ENCODE data around the gene IREB2. TPM values are rescaled to one million over a fixed set of nuclear protein-coding genes. Genes with fewer than 3 reads are reported as not detected.
A peak's percentile ranks its signal among the peaks of the same experiment; 100 is the strongest.

The IREB2 gene
- total and polyA plus RNA-seq, 9 donors, result 15.2 to 54.5 (median 44.8) TPM

DNA sequence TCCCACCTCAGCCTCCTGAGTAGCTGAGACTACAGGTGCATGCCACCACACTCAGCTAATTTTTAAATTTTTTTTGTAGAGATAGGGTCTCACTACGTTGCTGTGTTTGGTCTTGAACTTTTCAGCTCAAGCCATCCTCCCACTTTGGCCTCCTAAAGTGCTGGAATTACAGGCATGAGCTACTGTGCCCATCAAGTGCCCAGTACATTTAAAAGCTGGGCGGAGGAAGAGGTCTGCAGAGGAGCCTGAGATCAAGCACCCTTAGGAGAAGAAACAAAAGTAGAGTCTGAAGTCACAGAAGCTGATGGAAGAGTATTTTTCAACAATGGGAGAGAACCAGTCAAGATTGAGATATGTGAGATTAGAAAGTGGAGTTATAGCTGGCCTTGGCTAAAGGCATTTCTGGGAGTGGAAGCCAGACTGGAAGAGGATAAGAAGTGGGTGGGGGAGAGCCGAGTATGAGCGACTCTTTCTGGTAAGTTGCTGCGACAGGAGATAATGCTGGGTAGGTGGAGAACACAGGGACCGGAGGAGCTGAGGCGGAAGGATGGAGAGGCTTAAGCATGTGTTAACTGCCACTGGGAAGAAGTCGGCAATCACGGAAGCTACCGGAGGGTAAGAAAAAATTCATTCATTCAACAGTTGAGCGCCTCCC, 782 bp upstream of the IREB2 start:
- 9 to 11% (median 10%) methylated on average over 11 of the region's 11 CpGs for WGBS, 3 donors
- no peaks in the 10 kb centered on the region for H3K27me3 ChIP-seq
- no peaks in the 10 kb centered on the region for H3K36me3 ChIP-seq
- peak overlapping the region; percentile 36 to 71 for H3K27ac ChIP-seq
- no peaks in the 10 kb centered on the region for H3K9me3 ChIP-seq
- intact Hi-C loops (cut with DNase I), result no loop called here
- H3K4me1 ChIP-seq (ENCODE audit: insufficient read depth), result peaks cover 4% of the 10 kb centered on the region
- TF ChIP-seq POLR2A (IDR thresholded peaks at IDR 0.05), result no peak
- TF ChIP-seq, protein P1, sequence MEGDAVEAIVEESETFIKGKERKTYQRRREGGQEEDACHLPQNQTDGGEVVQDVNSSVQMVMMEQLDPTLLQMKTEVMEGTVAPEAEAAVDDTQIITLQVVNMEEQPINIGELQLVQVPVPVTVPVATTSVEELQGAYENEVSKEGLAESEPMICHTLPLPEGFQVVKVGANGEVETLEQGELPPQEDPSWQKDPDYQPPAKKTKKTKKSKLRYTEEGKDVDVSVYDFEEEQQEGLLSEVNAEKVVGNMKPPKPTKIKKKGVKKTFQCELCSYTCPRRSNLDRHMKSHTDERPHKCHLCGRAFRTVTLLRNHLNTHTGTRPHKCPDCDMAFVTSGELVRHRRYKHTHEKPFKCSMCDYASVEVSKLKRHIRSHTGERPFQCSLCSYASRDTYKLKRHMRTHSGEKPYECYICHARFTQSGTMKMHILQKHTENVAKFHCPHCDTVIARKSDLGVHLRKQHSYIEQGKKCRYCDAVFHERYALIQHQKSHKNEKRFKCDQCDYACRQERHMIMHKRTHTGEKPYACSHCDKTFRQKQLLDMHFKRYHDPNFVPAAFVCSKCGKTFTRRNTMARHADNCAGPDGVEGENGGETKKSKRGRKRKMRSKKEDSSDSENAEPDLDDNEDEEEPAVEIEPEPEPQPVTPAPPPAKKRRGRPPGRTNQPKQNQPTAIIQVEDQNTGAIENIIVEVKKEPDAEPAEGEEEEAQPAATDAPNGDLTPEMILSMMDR (IDR thresholded peaks at IDR 0.05), result no peak
- no peak for TF ChIP-seq EP300 (IDR thresholded peaks at IDR 0.05)
- DNase-seq, result no peak
- H3K4me3 ChIP-seq, result peak overlapping the region; percentile 97

DNA sequence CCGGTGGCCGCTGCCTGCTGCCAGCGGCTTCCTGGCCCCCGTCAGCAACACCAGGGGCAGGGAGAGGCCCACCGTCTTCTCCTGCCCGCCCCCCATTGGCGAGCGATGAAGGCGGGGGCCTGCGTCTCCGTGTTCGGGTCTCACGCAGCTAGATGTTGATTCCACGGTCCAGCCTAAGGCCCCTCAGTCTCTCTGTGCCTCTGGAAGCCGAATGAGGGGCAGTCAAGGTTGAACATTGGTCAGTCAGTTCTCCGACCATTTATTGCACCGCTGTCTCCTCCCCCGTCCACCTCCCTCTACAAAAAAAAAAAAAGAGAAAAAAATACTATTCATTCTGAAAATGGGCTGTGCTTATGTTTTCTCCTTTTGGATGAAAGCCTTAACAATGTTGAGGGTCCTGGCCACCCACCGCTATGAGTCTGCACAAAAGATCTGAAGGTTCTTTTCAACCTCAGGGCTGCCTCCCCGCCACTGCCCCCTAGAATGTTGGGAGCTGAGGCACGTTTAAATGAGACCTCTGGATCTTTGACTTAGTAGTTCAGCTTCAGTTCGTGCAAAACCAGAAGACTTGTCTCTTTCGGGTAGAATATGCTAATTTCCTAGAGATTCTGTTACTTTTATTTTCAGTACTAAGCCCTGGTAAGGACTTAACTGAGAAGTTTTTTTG, 736 bp downstream of the IREB2 start:
- WGBS, 3 donors, result 0 to 1% (median 0%) methylated on average over 21 to 23 of the region's 23 CpGs
- H3K36me3 ChIP-seq, result no peaks in the 10 kb centered on the region
- peak overlapping the region; percentile 88 for H3K27ac ChIP-seq
- intact Hi-C loops (cut with DNase I), result no loop called here
- DNase-seq, result no peak
- no peaks in the 10 kb centered on the region for H3K9me3 ChIP-seq
- peak overlapping the region; percentile 97 for H3K4me3 ChIP-seq
- TF ChIP-seq, protein P1 (IDR thresholded peaks at IDR 0.05), result peak in 2 of 3 donors; percentile 4 to 9
- no peak for TF ChIP-seq POLR2A (IDR thresholded peaks at IDR 0.05)
- H3K4me1 ChIP-seq (ENCODE audit: insufficient read depth), result peaks cover 4% of the 10 kb centered on the region
- no peaks in the 10 kb centered on the region for H3K27me3 ChIP-seq

DNA sequence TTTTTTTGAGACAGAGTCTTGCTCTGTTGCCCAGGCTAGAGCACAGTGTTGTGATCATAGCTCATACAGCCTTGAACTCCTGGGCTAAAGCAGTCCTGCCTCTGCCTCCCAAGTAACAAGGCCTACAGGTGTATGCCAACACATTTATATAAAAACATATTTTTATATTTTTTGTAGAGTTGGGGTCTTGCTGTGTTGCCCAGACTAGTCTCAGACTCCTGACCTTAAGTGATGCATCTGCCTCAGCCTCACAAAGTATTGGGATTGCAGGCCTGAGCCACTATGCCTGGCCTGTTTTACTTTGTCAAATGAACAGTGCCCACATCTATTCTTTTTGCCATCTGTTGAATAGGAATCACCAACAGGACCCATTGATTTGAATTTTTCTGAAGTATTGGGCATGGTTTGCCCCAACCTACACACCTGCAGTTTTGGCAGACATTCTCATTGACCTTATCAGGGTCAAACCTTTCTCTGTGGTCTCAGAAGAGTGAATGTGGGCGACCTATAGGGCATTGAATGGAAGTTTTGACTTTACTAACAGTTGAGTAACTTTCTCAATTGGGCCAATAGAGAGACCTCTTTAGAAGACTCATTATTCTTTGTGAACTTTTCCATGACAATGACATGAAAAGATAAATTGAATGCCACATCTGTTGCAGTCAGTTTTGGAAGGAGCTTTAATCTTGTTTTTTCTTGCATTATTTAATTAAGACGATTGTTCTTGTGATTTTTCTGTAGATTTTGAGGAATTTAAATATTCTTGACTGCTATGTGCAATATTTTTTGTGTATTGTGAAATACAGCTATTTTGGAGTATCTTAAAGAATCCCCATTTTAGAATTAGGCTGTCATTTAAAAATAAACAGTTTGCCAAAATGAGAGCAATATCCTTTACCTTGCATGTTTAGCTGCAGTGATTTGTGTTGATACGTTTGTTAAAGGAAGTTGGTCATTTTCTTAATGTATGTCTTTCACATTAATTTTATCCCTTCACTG, 2.7 kb downstream of the IREB2 start:
- DNase-seq, result no peak
- intact Hi-C loops (cut with DNase I), result no loop called here
- Histone ChIP-seq H3K4me3 (no peak overlapping the region), H3K4me1 (ENCODE audit: insufficient read depth) (peaks cover 4% of the 10 kb centered on the region), H3K36me3 (no peaks in the 10 kb centered on the region), H3K9me3 (no peaks in the 10 kb centered on the region), H3K27ac (no peak overlapping the region), H3K27me3 (no peaks in the 10 kb centered on the region)
- TF ChIP-seq POLR2A (IDR thresholded peaks at IDR 0.05) (no peak), EP300 (IDR thresholded peaks at IDR 0.05) (no peak)
- TF ChIP-seq, protein P1 (IDR thresholded peaks at IDR 0.05), result no peak
- WGBS, 3 donors, result 81 to 87% (median 82%) methylated on average over 3 of the region's 3 CpGs

DNA sequence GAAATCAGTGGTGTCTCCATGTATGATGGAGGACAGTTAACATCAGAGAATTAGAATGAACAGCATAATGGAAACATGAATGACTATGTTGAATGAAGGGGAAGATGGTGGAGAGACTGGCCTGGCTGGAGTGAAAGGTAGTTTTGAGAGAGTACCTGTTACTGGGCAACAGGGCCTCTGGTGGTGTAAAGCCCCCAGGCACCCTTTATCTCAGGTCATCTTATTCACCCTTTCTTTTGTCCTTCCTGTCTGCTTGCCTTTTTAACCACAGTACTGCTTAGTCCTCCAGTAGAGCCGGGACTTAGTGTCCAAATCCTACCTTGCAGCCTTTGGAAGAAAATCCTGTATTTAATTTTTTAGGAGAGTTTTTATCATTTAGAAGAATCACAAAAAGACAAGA, 6.2 kb downstream of the IREB2 start:
- 72 to 83% (median 81%) methylated on average over 1 of the region's 1 CpG for WGBS, 3 donors
- Histone ChIP-seq H3K36me3 (no peaks in the 10 kb centered on the region), H3K4me1 (ENCODE audit: insufficient read depth) (peaks cover 8% of the 10 kb centered on the region), H3K27me3 (no peaks in the 10 kb centered on the region), H3K9me3 (no peaks in the 10 kb centered on the region), H3K4me3 (no peak overlapping the region), H3K27ac (no peak overlapping the region)
- intact Hi-C loops (cut with DNase I), result no loop called here
- TF ChIP-seq, protein P1 (IDR thresholded peaks at IDR 0.05), result no peak
- no peak for TF ChIP-seq POLR2A (IDR thresholded peaks at IDR 0.05)
- TF ChIP-seq EP300 (IDR thresholded peaks at IDR 0.05), result no peak
- DNase-seq, result no peak

Data from ovary (tissue), 9 donors.